WTC11 (cell line): ENCODE measurements around the gene NAV3.

Source experiments
- ATF3 ChIP-seq: sonication (generic); formaldehyde crosslinking; conservative IDR thresholded peaks from 2 replicates; pipeline ENCODE4 v1.8.1; 2022; ENCODE audit warnings: mild to moderate bottlenecking, missing genetic modification reagents
- CBFB ChIP-seq: sonication (generic); formaldehyde crosslinking; IDR thresholded peaks from 2 replicates; pipeline ENCODE4 v1.8.1; 2022; ENCODE audit warnings: mild to moderate bottlenecking, low read depth, missing genetic modification reagents
- CREB1 ChIP-seq: sonication (generic); formaldehyde crosslinking; IDR thresholded peaks from 2 replicates; pipeline ENCODE4 v1.8.0; 2023; ENCODE audit warnings: mild to moderate bottlenecking, missing genetic modification reagents
- CREM ChIP-seq: sonication (generic); formaldehyde crosslinking; IDR thresholded peaks from 2 replicates; pipeline ENCODE4 v1.8.1; 2022; ENCODE audit warnings: mild to moderate bottlenecking, missing genetic modification reagents, moderate library complexity
- CTCF ChIP-seq: fragments of 200-600 bp; IDR thresholded peaks from 2 replicates; pipeline ENCODE4 v1.8.0; 2022; ENCODE audit warnings: antibody characterized with exemption
- FOXJ3 ChIP-seq: sonication (generic); formaldehyde crosslinking; IDR thresholded peaks from 2 replicates; pipeline ENCODE4 v1.9.0; 2021; ENCODE audit warnings: missing genetic modification reagents, mild to moderate bottlenecking, borderline replicate concordance
- FOXP4 ChIP-seq: sonication (generic); formaldehyde crosslinking; IDR thresholded peaks from 2 replicates; pipeline ENCODE4 v1.8.0; 2022; ENCODE audit warnings: mild to moderate bottlenecking, missing genetic modification reagents
- MXD4 ChIP-seq: fragments of 250-450 bp; sonication (Bioruptor Pico); IDR thresholded peaks from 2 replicates; pipeline ENCODE4 v1.8.0; 2021; ENCODE audit warnings: mild to moderate bottlenecking, moderate library complexity, borderline replicate concordance
- NFYB ChIP-seq: sonication (generic); formaldehyde crosslinking; conservative IDR thresholded peaks from 2 replicates; pipeline ENCODE4 v1.8.0; 2022; ENCODE audit warnings: low read depth, missing genetic modification reagents
- NR3C1 ChIP-seq: sonication (generic); formaldehyde crosslinking; conservative IDR thresholded peaks from 2 replicates; pipeline ENCODE4 v1.8.1; 2023; ENCODE audit warnings: low read depth, mild to moderate bottlenecking, missing genetic modification reagents
- SOX15 ChIP-seq: fragments of 250-450 bp; sonication (Bioruptor Pico); IDR thresholded peaks from 2 replicates; pipeline ENCODE4 v1.9.0; 2021; ENCODE audit warnings: mild to moderate bottlenecking
- ZNF121 ChIP-seq: sonication (generic); formaldehyde crosslinking; IDR thresholded peaks from 2 replicates; pipeline ENCODE4 v1.8.0; 2023; ENCODE audit warnings: missing genetic modification reagents
- ZNF232 ChIP-seq: sonication (generic); formaldehyde crosslinking; IDR thresholded peaks from 2 replicates; pipeline ENCODE4 v1.8.0; 2022; ENCODE audit warnings: mild to moderate bottlenecking, missing genetic modification reagents
- ZNF425 ChIP-seq: fragments of 250-450 bp; sonication (Bioruptor Pico); conservative IDR thresholded peaks from 2 replicates; pipeline ENCODE4 v1.9.0; 2021; ENCODE audit warnings: mild to moderate bottlenecking

GRCh38 chr12:78101113-78101876 is 270.6 kb downstream of the NAV3 start:
- TF ChIP-seq CTCF: no peak
- no peak for TF ChIP-seq ZNF425 (CRISPR knock-in tag)
- TF ChIP-seq FOXP4: no peak
- TF ChIP-seq NR3C1 (CRISPR knock-in tag): no peak
- no peak for TF ChIP-seq SOX15 (CRISPR knock-in tag)
- TF ChIP-seq ZNF232 (CRISPR knock-in tag): no peak
- TF ChIP-seq ZNF121: no peak
- no peak for TF ChIP-seq CREB1
- TF ChIP-seq FOXJ3 (CRISPR knock-in tag): no peak
- TF ChIP-seq CREM (CRISPR knock-in tag): no peak
- TF ChIP-seq MXD4: no peak
- TF ChIP-seq ATF3 (CRISPR knock-in tag): no peak
- no peak for TF ChIP-seq NFYB (CRISPR knock-in tag)
- TF ChIP-seq CBFB: no peak
